ENCODE results near the gene STXBP1. TPM values are rescaled to one million over a fixed set of nuclear protein-coding genes. Genes with fewer than 3 reads are reported as not detected.

The STXBP1 gene
- total RNA-seq, 6 experiments from 2014 or later = 1.8 to 13.5 (median 4.1) TPM

DNA sequence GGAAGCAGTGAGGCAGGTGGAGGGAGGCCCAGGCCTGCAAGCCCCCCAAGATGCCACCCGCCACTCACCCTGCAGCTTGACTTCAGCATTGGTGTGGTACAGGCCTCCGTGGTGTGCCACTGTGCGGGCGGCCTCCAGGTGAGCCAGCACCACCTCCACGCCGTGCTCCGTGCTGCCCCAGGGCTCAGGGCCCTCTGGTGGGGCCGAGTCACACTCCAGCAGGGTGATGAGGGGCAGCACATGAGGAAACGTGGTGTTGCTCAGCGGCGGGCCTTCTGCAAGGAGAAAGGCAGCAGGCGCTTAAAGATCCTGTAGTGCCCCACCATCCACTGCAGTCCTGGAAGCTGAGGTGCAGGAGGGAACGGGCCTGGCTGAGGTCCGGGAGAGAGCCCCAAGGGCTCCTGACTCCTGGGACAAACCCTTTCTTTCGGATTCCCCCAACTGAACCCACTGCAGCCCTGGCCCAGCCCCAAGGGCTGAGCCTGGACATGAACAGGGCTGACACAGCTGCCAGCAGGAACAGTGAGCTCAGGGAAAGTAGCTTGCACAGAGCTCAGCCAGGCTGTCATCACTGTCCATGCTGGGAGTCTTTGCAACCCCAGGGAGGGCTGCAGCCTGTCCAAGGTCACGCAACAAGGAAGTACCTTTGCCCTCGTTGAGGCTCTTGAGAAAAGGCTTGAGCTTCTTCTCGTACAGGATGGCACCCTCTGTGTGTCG lies 127.7 kb downstream of the STXBP1 start:
- H3K27me3 ChIP-seq = peaks cover 0 to 8% of the 10 kb centered on the region in 2 donors
- H3K9me3 ChIP-seq = no peaks in the 10 kb centered on the region
- intact Hi-C loops (cut with DNase I) = loop anchor here (2.0 to 10.0 kb wide), 3 partner anchors 41 to 183 kb away; partner anchors contain the start of gene AK1 (in 1 of the 2)
- ATAC-seq = no peak
- H3K36me3 ChIP-seq = no peaks in the 10 kb centered on the region
- 80% methylated on average over 2 of the region's 19 CpGs for WGBS (ENCODE audit: insufficient coverage, low coverage, low lambda C conversion rate, missing lambda C conversion rate)
- no peaks in the 10 kb centered on the region for H3K4me1 ChIP-seq
- H3K4me3 ChIP-seq = no peak overlapping the region
- DNase-seq = no peak
- no peak overlapping the region for H3K27ac ChIP-seq
- TF ChIP-seq, protein P1, sequence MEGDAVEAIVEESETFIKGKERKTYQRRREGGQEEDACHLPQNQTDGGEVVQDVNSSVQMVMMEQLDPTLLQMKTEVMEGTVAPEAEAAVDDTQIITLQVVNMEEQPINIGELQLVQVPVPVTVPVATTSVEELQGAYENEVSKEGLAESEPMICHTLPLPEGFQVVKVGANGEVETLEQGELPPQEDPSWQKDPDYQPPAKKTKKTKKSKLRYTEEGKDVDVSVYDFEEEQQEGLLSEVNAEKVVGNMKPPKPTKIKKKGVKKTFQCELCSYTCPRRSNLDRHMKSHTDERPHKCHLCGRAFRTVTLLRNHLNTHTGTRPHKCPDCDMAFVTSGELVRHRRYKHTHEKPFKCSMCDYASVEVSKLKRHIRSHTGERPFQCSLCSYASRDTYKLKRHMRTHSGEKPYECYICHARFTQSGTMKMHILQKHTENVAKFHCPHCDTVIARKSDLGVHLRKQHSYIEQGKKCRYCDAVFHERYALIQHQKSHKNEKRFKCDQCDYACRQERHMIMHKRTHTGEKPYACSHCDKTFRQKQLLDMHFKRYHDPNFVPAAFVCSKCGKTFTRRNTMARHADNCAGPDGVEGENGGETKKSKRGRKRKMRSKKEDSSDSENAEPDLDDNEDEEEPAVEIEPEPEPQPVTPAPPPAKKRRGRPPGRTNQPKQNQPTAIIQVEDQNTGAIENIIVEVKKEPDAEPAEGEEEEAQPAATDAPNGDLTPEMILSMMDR (IDR thresholded peaks at IDR 0.05) = no peak
- no peak for TF ChIP-seq POLR2A (IDR thresholded peaks at IDR 0.05)

DNA sequence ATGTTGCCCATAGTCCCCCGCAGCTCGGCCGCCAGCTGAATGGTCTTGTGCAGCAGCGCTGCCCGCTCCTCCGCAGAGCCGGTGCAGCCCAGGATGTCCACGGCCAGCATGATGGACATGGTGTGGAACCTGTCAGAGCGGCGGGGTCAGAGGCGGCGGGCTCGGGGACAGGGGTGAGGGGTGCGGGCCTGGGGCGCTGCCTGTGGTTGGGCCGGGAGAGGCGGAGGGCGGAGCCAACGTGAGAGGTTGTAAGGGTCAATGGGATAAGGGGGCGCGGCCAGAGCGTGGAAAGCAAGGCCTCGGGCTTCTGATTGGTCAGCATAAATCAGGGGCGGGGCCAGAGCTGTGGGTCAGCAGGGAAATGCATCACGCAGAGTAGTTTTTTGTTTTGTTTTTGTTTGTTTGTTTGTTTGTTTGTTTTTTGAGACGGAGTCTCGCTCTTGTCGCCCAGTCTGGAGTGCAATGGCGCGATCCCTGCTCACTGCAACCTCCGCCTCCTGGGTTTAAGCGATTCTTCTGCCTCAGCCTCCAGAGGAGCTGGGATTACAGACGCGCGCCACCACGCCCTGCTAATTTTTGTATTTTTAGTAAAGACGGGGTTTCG lies 129.9 kb downstream of the STXBP1 start:
- H3K27me3 ChIP-seq = peaks cover 0 to 8% of the 10 kb centered on the region in 2 donors
- TF ChIP-seq POLR2A (IDR thresholded peaks at IDR 0.05) = no peak
- TF ChIP-seq, protein P1 (IDR thresholded peaks at IDR 0.05) = no peak
- no peak overlapping the region for H3K27ac ChIP-seq
- H3K4me1 ChIP-seq = no peaks in the 10 kb centered on the region
- intact Hi-C loops (cut with DNase I) = loop anchor here in 1 of 2 donors (2.0 kb wide), 1 partner anchor 39 kb away; no protein-coding TSS in a partner anchor
- ATAC-seq = peak; percentile 60 to 85 (median 74)
- no peaks in the 10 kb centered on the region for H3K9me3 ChIP-seq
- 35% methylated on average over 16 of the region's 38 CpGs for WGBS (ENCODE audit: insufficient coverage, low coverage, low lambda C conversion rate, missing lambda C conversion rate)
- peak in 2 of 3 donors; percentile 70 to 78 for DNase-seq
- H3K36me3 ChIP-seq = no peaks in the 10 kb centered on the region
- peak overlapping the region in 1 of 3 donors; percentile 16 for H3K4me3 ChIP-seq

Other genes with a start within 250 kb of the STXBP1 start
- 10 to 100 TPM; 16.2 to 25.0 (median 18.8) TPM for gene SLC2A8, start 215.1 kb upstream of the STXBP1 start, total RNA-seq
- gene ZNF79, start 187.9 kb upstream of the STXBP1 start, total RNA-seq = 1 to 10 TPM; 2.5 to 4.6 (median 3.5) TPM
- 100 to 1,000 TPM; 271 to 907 (median 364) TPM for gene RPL12, start 160.9 kb upstream of the STXBP1 start, total RNA-seq
- 10 to 100 TPM in 5 of 6 experiments, 1 to 10 TPM in 1; 9.4 to 13.3 (median 12.1) TPM for gene LRSAM1, start 160.8 kb upstream of the STXBP1 start, total RNA-seq
- gene CFAP157, start 94.7 kb downstream of the STXBP1 start, total RNA-seq = under 1 TPM in 1 of 6 experiments, not detected in 5; 0.10 TPM
- 10 to 100 TPM in 2 of 6 experiments, 1 to 10 TPM in 4; 4.8 to 21.2 (median 6.8) TPM for gene PTRH1, start 103.4 kb downstream of the STXBP1 start, total RNA-seq
- gene TTC16, start 103.8 kb downstream of the STXBP1 start, total RNA-seq = under 1 TPM in 2 of 6 experiments, not detected in 4; 0.05 to 0.12 TPM
- gene TOR2A, start 123.0 kb downstream of the STXBP1 start, total RNA-seq = 10 to 100 TPM in 2 of 6 experiments, 1 to 10 TPM in 4; 6.1 to 15.3 (median 7.7) TPM
- gene SH2D3C, start 166.4 kb downstream of the STXBP1 start, total RNA-seq = 1 to 10 TPM; 1.7 to 5.6 (median 2.7) TPM
- gene CDK9, start 173.8 kb downstream of the STXBP1 start, total RNA-seq = 100 to 1,000 TPM in 1 of 6 experiments, 10 to 100 TPM in 5; 49.4 to 107 (median 54.5) TPM
- gene FPGS, start 190.6 kb downstream of the STXBP1 start, total RNA-seq = 10 to 100 TPM; 44.3 to 68.5 (median 56.9) TPM
- 10 to 100 TPM; 27.4 to 90.1 (median 54.1) TPM for gene ENG, start 242.4 kb downstream of the STXBP1 start, total RNA-seq

All from right lobe of liver (tissue), 6 donors.